Measurements from ENCODE around the gene SPOCK2. TPM values are rescaled to one million over a fixed set of nuclear protein-coding genes. Genes with fewer than 3 reads are reported as not detected.

SPOCK2 gene
- total RNA-seq, 1 donor from 2014 or later: 9.7 TPM

- Histone ChIP-seq H3K27me3 (no peaks in the 10 kb centered on the region), H3K36me3 (no peaks in the 10 kb centered on the region), H3K4me1 (no peaks in the 10 kb centered on the region), H3K4me3 (no peak overlapping the region), H3K27ac (no peak overlapping the region), H3K9me3 (no peaks in the 10 kb centered on the region)
- intact Hi-C loops (cut with DNase I): no loop called here
- TF ChIP-seq, protein P1, sequence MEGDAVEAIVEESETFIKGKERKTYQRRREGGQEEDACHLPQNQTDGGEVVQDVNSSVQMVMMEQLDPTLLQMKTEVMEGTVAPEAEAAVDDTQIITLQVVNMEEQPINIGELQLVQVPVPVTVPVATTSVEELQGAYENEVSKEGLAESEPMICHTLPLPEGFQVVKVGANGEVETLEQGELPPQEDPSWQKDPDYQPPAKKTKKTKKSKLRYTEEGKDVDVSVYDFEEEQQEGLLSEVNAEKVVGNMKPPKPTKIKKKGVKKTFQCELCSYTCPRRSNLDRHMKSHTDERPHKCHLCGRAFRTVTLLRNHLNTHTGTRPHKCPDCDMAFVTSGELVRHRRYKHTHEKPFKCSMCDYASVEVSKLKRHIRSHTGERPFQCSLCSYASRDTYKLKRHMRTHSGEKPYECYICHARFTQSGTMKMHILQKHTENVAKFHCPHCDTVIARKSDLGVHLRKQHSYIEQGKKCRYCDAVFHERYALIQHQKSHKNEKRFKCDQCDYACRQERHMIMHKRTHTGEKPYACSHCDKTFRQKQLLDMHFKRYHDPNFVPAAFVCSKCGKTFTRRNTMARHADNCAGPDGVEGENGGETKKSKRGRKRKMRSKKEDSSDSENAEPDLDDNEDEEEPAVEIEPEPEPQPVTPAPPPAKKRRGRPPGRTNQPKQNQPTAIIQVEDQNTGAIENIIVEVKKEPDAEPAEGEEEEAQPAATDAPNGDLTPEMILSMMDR (IDR thresholded peaks at IDR 0.05): no peak
- DNase-seq (ENCODE audit: low spot score in 2 of 2): no peak
Measured at GRCh38 chr10:72076756-72077155, 11.6 kb downstream of the SPOCK2 start.

GRCh38 chr10:72075376-72076115, 12.8 kb downstream of the SPOCK2 start:
- Histone ChIP-seq H3K4me3 (no peak overlapping the region), H3K27me3 (no peaks in the 10 kb centered on the region), H3K36me3 (no peaks in the 10 kb centered on the region), H3K27ac (no peak overlapping the region), H3K4me1 (no peaks in the 10 kb centered on the region), H3K9me3 (no peaks in the 10 kb centered on the region)
- intact Hi-C loops (cut with DNase I): no loop called here
- DNase-seq (ENCODE audit: low spot score in 2 of 2): no peak
- TF ChIP-seq, protein P1 (IDR thresholded peaks at IDR 0.05): no peak

- Histone ChIP-seq H3K9me3 (no peaks in the 10 kb centered on the region), H3K27ac (no peak overlapping the region), H3K27me3 (no peaks in the 10 kb centered on the region), H3K4me1 (no peaks in the 10 kb centered on the region), H3K36me3 (no peaks in the 10 kb centered on the region), H3K4me3 (no peak overlapping the region)
- intact Hi-C loops (cut with DNase I): no loop called here
- TF ChIP-seq, protein P1 (IDR thresholded peaks at IDR 0.05): no peak
- no peak for DNase-seq (ENCODE audit: low spot score in 2 of 2)
Measured at GRCh38 chr10:72074574-72075375, 13.6 kb downstream of the SPOCK2 start.

- no peak overlapping the region for H3K27ac ChIP-seq
- DNase-seq (ENCODE audit: low spot score in 2 of 2): no peak
- intact Hi-C loops (cut with DNase I): no loop called here
Measured at GRCh38 chr10:72073708-72074573, 14.4 kb downstream of the SPOCK2 start.

DNA sequence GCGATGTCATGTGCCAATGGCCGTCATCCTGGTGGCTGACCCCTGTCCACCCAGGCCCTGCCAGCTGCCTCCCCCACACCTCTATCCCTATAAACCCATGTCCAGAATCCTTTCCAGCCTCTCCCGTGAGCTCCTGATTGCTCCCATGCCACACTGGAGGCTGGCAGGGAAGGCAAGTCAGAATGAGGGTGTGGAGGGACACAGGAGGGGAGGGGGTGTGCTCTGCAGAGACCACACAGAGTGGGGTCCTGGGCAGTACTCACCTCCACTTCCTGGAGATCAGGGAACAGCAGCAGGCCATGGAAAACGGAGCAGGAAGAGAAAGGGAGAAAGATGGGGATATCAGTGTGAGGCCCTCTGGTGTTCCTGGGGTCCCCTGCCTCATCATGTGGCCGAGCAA, 15.7 kb downstream of the SPOCK2 start:
- intact Hi-C loops (cut with DNase I): no loop called here
- Histone ChIP-seq H3K4me1 (no peaks in the 10 kb centered on the region), H3K9me3 (no peaks in the 10 kb centered on the region), H3K4me3 (no peak overlapping the region), H3K27me3 (no peaks in the 10 kb centered on the region), H3K36me3 (no peaks in the 10 kb centered on the region), H3K27ac (no peak overlapping the region)
- no peak for DNase-seq (ENCODE audit: low spot score in 2 of 2)
- TF ChIP-seq, protein P1 (IDR thresholded peaks at IDR 0.05): no peak

More at GRCh38 chr10:72073708-72074573, 14.4 kb downstream of the SPOCK2 start:
- H3K4me3 ChIP-seq: no peak overlapping the region
- no peaks in the 10 kb centered on the region for H3K9me3 ChIP-seq
- TF ChIP-seq, protein P1 (IDR thresholded peaks at IDR 0.05): no peak
- H3K4me1 ChIP-seq: no peaks in the 10 kb centered on the region
- no peaks in the 10 kb centered on the region for H3K27me3 ChIP-seq
- H3K36me3 ChIP-seq: no peaks in the 10 kb centered on the region

All from ascending aorta (tissue), 2 donors.